ENCODE results near the gene ESR1.

The ESR1 gene

GRCh38 chr6:152143359-152143758 lies 335.9 kb downstream of the ESR1 start:
- no peak for DNase-seq

- no peak for DNase-seq
These were observed 338.9 kb downstream of the ESR1 start for GRCh38 chr6:152146385-152146784.

- DNase-seq = no peak
These were observed 339.8 kb downstream of the ESR1 start for GRCh38 chr6:152147269-152147668.

GRCh38 chr6:152148412-152148811 lies 340.9 kb downstream of the ESR1 start:
- DNase-seq = no peak

DNA sequence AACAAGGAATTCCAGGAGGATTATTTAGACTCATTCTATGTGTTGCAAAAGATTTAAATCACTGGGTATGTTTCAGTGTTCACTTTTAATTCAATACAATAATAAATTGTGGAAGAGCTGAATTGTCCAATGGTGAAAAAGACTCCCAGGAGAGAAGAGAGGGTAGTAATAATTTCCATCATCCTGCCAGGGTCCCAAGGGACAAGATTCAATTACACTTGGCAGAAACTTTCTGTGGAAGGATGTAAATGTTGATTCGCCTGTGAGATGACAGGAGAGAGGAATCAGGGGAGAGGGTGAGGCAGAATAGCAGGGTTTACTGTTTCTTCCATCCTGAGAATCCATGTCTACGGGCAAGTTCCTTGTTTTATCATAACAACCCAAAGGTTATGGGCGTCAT lies 342.7 kb downstream of the ESR1 start:
- no peak for DNase-seq

DNA sequence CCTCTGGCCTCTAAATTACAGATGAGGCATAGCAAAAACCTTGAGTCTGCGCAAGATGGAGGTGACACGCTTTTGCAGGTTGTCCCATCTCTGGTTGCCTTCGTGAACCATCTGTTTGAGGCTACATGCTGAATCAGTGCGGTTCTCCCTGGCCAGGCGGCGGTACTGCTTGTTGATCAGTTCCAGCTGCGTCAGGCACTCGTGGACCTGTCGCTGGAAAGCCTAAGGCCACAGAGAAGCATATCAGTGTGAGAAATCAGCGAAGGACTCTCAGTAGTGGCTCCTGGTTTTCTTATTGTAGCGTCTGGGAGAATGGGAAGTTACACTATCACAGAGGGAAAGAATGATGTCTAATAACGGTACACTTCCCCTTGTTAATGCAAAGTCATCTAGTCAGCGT lies 344.4 kb downstream of the ESR1 start:
- no peak for DNase-seq

- DNase-seq = no peak
These were observed 347.3 kb downstream of the ESR1 start for GRCh38 chr6:152154559-152155356.

DNA sequence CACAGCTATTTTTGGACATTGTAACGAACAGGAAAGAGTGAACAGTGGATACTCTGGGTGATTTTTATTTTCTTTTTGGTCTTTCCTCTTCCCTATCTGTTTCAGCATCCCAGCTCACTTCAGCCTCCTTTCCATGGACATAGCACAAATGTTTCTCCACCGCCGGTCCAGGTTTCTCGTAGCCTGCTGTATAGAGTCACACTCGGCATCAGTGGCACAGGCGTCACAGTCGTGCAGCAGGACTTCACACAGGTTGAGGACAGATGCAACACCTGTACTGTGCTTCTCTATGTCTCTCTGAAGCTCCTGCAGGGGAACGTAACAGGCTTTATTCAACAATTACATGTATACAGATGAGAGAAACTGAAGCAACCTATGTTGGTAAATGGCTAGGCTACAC lies 348.3 kb downstream of the ESR1 start:
- no peak for DNase-seq

DNA sequence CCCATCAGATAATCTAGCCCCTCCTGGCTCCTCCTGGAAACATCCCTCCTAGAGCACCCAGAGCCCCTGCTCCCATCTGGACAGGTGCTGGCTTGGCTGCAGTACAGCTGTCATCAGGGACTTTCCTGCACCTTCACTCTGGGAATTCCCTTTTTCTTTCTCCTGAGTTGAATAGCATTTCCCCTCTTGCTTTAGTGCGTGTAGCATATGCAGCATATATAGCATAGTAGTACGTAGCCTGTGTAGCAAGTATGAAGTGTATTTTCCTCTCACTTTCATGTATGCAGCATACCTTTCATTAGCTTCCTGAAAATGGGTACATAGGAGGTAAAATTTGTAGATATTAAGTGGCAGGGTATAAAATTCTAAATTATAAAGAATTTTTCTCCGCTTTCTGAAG lies 352.9 kb downstream of the ESR1 start:
- no peak for DNase-seq

- DNase-seq = no peak
These were observed 354.0 kb downstream of the ESR1 start for GRCh38 chr6:152161501-152161900.

DNA sequence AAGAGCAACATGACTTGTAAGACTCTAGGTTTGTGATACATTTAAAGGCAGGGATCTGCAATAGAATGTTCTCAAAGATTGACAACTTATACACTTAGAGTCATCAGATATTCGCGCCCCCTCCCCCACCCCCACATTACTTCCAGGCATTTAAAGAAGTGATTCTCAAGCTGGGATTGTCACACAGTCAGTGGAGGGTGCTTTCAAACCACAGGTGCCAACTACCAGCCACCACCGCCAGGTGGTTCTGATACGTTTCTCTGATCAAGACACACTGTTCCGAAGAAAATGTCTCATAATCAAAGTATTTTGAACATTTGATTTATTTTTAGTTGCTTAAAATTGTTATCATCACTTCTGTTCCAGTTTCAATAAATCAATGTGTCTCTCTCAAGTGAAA lies 357.5 kb downstream of the ESR1 start:
- no peak for DNase-seq

GRCh38 chr6:152166497-152166896 lies 359.0 kb downstream of the ESR1 start:
- no peak for DNase-seq

DNA sequence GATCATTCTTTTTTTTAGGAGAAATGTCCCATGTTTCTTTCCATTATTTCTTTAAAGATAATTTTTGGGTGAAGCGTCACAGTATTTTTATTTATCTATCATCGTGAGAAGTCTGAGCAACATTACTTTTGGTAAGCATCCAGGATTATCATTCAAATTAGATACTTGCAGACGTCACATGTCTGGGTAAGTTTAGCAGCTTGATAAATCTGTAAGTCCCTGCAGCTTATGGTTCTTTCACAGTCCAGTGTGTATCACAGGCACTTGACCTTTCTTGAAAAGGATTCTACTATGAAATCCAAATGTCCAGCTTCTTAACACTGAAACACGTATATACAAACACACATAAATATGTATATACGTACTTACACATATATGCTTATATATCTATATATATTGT lies 359.4 kb downstream of the ESR1 start:
- DNase-seq = no peak

- DNase-seq = no peak
These were observed 360.4 kb downstream of the ESR1 start for GRCh38 chr6:152167641-152168603.

DNA sequence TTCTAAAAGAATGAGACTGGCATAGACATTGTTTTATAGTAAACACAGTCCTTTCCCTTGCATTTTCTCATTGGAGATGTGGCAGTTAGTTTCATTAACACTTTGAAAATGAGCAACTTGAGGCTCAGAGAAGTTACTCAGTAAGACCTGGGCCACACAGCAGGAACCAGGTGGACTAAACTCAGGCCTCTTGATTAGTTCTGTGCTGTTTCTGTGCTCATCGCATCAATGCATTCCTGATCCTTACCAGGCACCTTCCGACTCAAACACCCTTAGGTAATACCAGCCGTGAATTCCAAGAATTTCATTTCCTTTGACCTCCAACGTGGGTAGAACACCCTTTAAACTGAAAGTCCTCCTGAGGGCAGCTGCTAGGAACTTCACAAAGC lies 362.8 kb downstream of the ESR1 start:
- no peak for DNase-seq

GRCh38 chr6:152170702-152171667 lies 363.5 kb downstream of the ESR1 start:
- no peak for DNase-seq

DNA sequence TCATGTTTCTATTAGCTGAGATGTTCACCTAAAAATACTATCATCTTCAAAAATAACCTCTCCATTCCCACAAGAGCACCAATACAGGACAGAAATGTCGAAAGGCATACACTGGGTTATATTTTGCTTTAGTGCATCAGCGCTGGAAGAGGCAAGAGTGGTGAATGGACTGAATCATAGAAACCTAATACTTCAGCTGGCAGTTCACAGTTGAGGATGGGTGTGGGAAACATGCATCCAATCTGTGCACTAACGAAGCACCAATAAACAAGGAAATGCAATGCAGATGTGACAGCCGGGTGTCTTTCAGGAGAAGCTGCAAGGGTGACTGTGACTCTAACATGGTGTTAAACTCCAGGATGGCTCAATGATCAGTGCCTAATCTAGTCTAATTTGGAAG lies 365.8 kb downstream of the ESR1 start:
- no peak for DNase-seq

- DNase-seq = no peak
These were observed 366.5 kb downstream of the ESR1 start for GRCh38 chr6:152173957-152174356.

- DNase-seq = no peak
These were observed 368.8 kb downstream of the ESR1 start for GRCh38 chr6:152176268-152176667.
